ENCODE measurements around the gene GLT8D1.
"Not testable (repeated sequence)": the region's sequence is repeated elsewhere in the genome, so short reads cannot be mapped to it uniquely, and the experiment has no call there.

The GLT8D1 gene

DNA sequence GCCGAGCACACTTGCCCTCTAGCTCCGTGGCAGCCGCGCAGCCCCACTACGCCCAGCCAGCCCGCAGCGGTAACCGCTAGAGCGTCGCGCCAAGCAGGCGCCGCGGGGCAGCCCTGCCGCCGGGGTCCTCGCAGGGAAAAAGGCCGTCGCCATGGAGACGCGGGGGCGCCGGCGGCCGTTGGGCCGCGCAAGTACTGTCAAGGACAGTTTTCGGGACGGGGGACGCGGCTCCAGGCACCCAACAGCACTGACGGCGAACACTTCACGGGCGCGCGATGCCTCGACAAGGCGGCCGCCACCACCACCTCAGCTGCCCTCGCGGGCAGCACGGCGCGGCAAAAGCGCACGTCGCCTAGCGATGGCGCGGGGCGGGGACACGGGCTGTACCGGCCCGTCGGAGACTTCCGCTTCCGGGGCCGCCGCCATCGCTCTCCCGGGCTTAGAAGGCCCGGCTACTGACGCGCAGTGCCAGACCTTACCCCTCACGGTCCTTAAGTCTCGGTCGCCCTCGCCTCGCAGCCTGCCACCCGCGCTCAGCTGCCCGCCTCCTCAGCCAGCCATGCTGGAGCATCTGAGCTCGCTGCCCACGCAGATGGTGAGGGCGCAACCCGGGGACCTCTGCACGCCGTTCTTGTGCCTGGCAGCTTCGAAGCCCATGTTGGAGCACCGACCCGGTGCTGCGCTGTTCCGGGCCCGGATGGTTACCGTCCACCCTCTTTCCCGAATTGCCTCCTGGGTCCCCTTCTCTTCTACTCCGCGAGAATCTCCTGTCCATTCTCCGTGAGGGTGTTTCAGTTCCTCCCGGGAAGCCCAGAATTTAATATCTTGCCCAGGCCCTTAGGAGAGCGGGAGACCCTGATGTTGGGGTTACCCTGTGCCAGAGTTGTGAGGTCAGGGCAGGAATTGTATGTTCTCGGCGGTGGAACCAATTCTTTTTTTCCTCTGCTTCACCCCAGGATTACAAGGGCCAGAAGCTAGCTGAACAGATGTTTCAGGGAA lies at the start of gene GLT8D1, which contains the start of gene SPCS1:
Gene GLT8D1, minus strand, starts transcription at position 104 of the 999 bp plus-strand sequence. CDS start 5,331 bp downstream, outside the sequence.
Gene SPCS1, plus strand, starts transcription at position 419 of the 999 bp plus-strand sequence. Its CDS starts 141 bp downstream, at position 560.
- DNase-seq = peak; percentile 87 to 88

DNA sequence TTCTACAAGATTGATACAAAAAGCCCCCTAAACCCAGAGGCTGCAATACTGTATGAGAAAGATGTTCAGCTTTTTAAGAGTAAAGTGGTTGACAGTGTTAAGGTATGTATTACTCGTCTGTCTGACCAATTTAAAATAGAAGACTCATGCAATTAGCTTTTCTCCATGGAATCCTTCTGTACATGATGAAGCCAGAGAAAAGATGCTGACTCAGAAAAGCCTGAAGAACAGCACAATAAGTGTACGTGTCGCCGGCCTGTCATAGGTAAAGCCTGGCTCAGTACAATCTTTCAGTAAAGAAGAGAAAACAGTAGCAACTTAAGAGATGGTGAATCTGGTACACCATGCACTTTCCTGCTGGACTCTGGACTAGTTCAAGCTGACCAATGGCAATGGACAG lies 48.8 kb upstream of the GLT8D1 start:
- DNase-seq = no peak

- DNase-seq = no peak
Measured at GRCh38 chr3:52752045-52752660, 46.6 kb upstream of the GLT8D1 start.

- DNase-seq = no peak
Measured at GRCh38 chr3:52743721-52744120, 38.1 kb upstream of the GLT8D1 start.

- DNase-seq = no peak
Measured at GRCh38 chr3:52743152-52743551, 37.6 kb upstream of the GLT8D1 start.

GRCh38 chr3:52742418-52743041 lies 36.9 kb upstream of the GLT8D1 start:
- DNase-seq = no peak

- DNase-seq = no peak
Measured at GRCh38 chr3:52739730-52740129, 34.1 kb upstream of the GLT8D1 start.

- DNase-seq = no peak
Measured at GRCh38 chr3:52733256-52733891, 27.8 kb upstream of the GLT8D1 start.

- DNase-seq = no peak
Measured at GRCh38 chr3:52731590-52731989, 26.0 kb upstream of the GLT8D1 start.

DNA sequence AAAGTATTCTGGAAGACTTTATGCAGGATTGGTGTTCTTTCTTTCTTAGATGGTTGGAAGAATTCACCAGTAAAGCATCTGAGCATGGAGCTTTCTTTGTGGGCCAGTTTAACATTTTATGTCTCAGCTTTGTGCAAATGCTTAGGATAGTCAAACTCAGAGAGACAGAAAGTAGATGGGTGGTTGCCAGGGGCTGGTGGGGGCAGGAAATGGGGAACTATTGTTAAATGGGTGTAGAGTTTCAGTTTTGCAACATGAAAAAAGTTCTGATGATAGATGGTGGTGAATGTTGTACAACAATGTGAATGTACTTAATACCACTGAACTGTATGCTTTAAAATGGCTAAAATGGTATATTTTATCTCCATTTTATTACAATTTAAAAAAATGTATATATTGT lies 25.1 kb upstream of the GLT8D1 start:
- DNase-seq = no peak

GRCh38 chr3:52728753-52729152 lies 23.2 kb upstream of the GLT8D1 start:
- not testable (repeated sequence) for DNase-seq

- no peak for DNase-seq
Measured at GRCh38 chr3:52724511-52724910, 18.9 kb upstream of the GLT8D1 start.

GRCh38 chr3:52723935-52724334 lies 18.3 kb upstream of the GLT8D1 start:
- DNase-seq = no peak

DNA sequence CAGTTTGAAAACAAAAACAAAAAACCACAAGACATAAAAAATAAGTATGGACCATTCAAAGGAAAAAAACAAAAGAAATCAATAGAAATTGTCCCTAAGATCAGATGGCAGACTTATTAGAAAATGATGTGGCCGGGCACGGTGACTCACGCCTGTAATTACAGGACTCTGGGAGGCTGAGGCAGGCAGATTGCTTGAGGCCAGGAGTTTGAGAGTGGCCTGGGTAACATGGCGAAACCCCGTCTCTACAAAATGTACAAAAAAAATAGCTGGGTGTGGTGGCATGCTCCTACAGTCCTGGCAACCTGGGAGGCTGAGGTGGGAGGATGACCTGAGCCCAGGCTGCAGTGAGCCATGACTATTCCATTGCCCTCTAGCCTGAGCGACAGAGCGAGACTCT lies 16.9 kb upstream of the GLT8D1 start:
- DNase-seq = no peak

GRCh38 chr3:52721730-52722008 lies 16.1 kb upstream of the GLT8D1 start:
- DNase-seq = no peak

- DNase-seq = peak in 1 of 2 donors; percentile 3
Measured at GRCh38 chr3:52721002-52721729, 15.6 kb upstream of the GLT8D1 start.

DNA sequence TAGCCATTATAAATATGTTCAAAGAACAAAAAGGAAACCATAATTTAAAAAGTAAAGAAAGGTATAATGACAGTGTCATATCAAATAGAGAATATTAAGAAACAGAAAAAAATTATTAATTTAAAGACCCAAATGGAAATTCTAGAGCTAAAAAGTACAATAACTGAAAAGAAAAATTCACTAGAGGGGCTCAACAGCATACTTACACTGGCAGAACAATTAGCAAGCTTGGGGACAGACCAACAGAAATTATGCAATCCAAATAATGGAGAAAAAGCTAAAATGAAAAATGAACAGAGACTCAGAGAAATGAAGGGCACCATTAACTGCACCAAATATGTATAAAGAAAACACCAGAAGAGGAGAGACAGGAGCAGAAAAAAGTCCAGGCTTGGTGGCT lies 14.0 kb upstream of the GLT8D1 start:
- DNase-seq = no peak

DNA sequence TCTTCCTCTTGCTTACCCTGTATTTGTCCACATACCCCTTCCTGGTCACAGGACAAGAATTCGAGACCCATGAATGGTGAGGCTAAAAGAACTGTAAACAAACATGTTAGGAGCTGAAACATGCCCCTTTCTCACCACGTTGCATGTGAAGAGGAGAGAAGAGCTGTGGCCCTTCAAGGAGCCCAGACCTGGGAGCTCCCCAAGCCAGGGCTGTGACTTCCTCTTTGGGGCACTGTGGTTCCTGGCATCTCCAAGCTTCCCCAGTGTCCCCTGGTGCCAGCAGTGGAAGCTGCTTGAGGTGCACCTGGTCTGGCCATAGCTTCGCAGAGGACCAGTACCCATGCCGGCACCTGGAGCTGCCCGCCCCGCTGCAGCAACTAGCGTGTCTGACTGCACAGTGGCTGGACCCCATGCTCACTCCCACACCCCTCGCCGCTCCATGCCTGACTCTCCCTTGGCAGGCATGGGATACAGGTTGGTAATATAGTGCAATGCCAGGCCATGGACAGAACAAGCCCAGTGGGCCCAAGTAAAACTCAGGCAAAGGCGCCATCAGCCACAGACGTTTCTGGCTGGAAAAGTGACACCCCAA lies 10.2 kb upstream of the GLT8D1 start:
- no peak for DNase-seq

DNA sequence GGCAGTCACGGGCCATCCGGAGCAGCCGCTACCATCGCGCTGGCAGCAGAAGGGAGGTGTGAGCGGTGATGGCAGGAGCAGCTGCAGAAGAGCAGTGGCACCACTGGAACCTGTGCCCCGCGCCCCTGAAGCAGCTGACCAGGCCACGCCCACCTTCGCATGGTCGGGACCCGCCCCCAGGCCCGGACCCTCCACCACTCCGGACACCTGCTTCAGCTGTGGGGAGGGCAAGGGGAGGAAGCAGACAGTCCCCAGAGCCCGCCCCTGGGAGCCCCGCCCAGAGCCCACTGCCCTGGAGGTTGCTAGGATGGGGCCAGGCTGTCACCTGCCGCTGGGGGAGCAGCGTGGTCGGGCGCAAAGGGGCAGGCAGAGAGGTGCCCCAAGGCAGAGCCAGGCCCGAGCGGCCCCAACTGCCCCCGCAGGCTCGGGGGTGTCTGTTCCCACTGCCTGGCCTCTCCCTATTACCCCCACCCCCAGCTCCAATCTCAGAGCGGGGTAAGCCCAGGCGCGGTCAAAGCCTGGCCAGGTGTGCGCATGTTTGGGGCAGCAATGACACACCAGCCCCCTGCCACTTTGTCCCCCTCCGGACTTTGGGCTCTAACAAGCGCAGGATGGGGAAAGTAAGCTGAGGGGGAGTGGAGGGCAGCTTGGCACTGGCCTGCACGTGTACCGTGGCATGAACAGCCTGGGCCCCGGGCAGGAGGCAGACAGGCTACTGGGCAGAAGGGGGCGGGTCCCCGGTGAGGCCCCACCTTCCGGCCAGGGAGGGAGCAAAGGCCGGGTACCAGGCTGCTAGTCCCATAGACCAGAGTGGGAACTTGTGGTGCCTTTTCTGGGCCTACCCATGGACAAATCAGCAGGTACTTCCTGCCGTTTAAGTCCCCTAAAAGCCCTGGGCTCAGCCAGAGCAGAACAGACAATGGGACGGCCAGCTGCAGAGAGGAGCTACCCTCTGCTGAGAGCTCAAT lies 9.0 kb upstream of the GLT8D1 start:
- no peak for DNase-seq

GRCh38 chr3:52712291-52713212 lies 7.0 kb upstream of the GLT8D1 start:
- DNase-seq = no peak

All from hippocampal formation (tissue), 2 donors.